K562 (cell line): ENCODE results near the gene GFOD1. TPM values are rescaled to one million over a fixed set of nuclear protein-coding genes. Genes with fewer than 3 reads are reported as not detected.

Source experiments
- ATAC-seq: fragments of 200-7000 bp; cut with Tn5 transposase; 3 replicates; pipeline ENCODE4 v1.9.1; 2020; ENCODE audit warnings: moderate library complexity
- BruUV-seq: library from RNA; stranded (reverse); fragments of 400-500 nt; replicated peaks from 2 replicates; lab custom pipeline; 2021; lab: Mats Ljungman, UMichigan
- CTCF ChIA-PET: fragments of 300-600 bp; formaldehyde crosslinking; extraction: SDS; loops from one replicate; lab custom pipeline; 2021; ENCODE audit warnings: low intra/inter-chr PET ratio; lab: Yijun Ruan, JAX
- POLR2A ChIA-PET: fragments of 300-600, 350-650 bp; sonication (Branson Sonifier 250); formaldehyde crosslinking; extraction: SDS; loops from one replicate; lab custom pipeline; 2021; ENCODE audit warnings: antibody characterized with exemption, inconsistent platforms; lab: Yijun Ruan, JAX
- DNase-seq, 4 experiments: peaks; one replicate each; pipeline versions ENCODE4 v3.0.0 to v3.0.0-alpha.2; 2011 to 2018; ENCODE audit warnings: low spot score in 3 of 4, mixed read lengths in 3 of 4; ENCODE audit errors: extremely low read depth in 1 of 4
- FAIRE-seq: peaks from 2 replicates; lab custom pipeline; 2011; peaks lifted over from hg19 to GRCh38; lab: Jason Lieb, UNC
- H2AFZ ChIP-seq: 2 replicates; pipeline ENCODE4 v1.6.0; 2011; ENCODE audit warnings: low read depth, low read length, control low read depth, inconsistent platforms
- H3K27ac ChIP-seq: fragments of 200-600 bp; 3 replicates; pipeline ENCODE4 v1.8.0; 2011; ENCODE audit warnings: low read depth, mild to moderate bottlenecking, control low read depth, inconsistent platforms, low read length, moderate library complexity, mixed read lengths; ENCODE audit errors: extremely low read depth
- H3K27me3 ChIP-seq, 2 experiments: fragments of 300-600 bp in 1 of 2; 2 replicates in 1 of 2; 3 replicates in 1 of 2; pipeline versions ENCODE4 v1.6.0 to v1.8.0; 2011; ENCODE audit warnings: inconsistent platforms in 2 of 2, low read length in 2 of 2, mild to moderate bottlenecking in 1 of 2, mixed read lengths in 1 of 2, moderate library complexity in 1 of 2; ENCODE audit not compliant: control insufficient read depth in 2 of 2, insufficient read depth in 2 of 2
- H3K36me3 ChIP-seq: fragments of 300-600 bp; 3 replicates; pipeline ENCODE4 v1.8.0; 2011; ENCODE audit warnings: mild to moderate bottlenecking, low read length, inconsistent platforms; ENCODE audit not compliant: control insufficient read depth, insufficient read depth
- H3K4me1 ChIP-seq, 2 experiments: fragments of 200-600 bp in 1 of 2; replicated peaks in 1 of 2; 2 replicates in 1 of 2; 3 replicates in 1 of 2; pipeline versions ENCODE4 v1.5.1 to v1.8.0; 2011; ENCODE audit warnings: inconsistent platforms in 2 of 2, low read length in 2 of 2, mild to moderate bottlenecking in 1 of 2, mixed read lengths in 1 of 2, moderate library complexity in 1 of 2; ENCODE audit not compliant: control insufficient read depth in 2 of 2, insufficient read depth in 2 of 2
- H3K4me2 ChIP-seq: 2 replicates; pipeline ENCODE4 v1.6.1; 2011; ENCODE audit warnings: low read length, control low read depth, inconsistent platforms, mixed read lengths; ENCODE audit not compliant: insufficient read depth
- H3K4me3 ChIP-seq: fragments of 200-600 bp; sonication (generic), shearing (Covaris generic); 2 replicates; pipeline ENCODE4 v1.5.1; 2016; ENCODE audit warnings: control low read depth, inconsistent platforms
- H3K79me2 ChIP-seq: fragments of 200-600 bp; 3 replicates; pipeline ENCODE4 v1.8.0; 2011; ENCODE audit warnings: low read length, inconsistent platforms; ENCODE audit not compliant: control insufficient read depth, insufficient read depth
- H3K9ac ChIP-seq, 2 experiments: 2 replicates each; pipeline versions ENCODE4 v1.6.0 to v1.6.1; 2011; ENCODE audit warnings: low read depth in 2 of 2, low read length in 2 of 2, control low read depth in 1 of 2, inconsistent platforms in 1 of 2, mild to moderate bottlenecking in 1 of 2, mixed read lengths in 1 of 2; ENCODE audit not compliant: insufficient read depth in 1 of 2
- H3K9me1 ChIP-seq: one replicate; pipeline ENCODE4 v1.6.0; 2011; ENCODE audit warnings: inconsistent platforms, mild to moderate bottlenecking, low read length, moderate library complexity; ENCODE audit not compliant: control insufficient read depth, insufficient read depth
- H3K9me3 ChIP-seq: replicated peaks from 2 replicates; pipeline ENCODE4 v1.5.1; 2011; ENCODE audit warnings: low read depth, low read length, inconsistent platforms; ENCODE audit not compliant: control insufficient read depth, insufficient read depth
- H4K20me1 ChIP-seq: replicated peaks from 2 replicates; pipeline ENCODE4 v1.6.1; 2011; ENCODE audit warnings: low read length, inconsistent platforms, mixed read lengths; ENCODE audit not compliant: control insufficient read depth, insufficient read depth
- FOXA3 ChIP-seq, 2 experiments: fragments of 450-650 bp in 1 of 2; sonication (generic) in 1 of 2; formaldehyde crosslinking; IDR thresholded peaks in 1 of 2; conservative IDR thresholded peaks in 1 of 2; 2 replicates each; pipeline versions ENCODE4 v1.4.0 to v1.8.0; 2020 to 2022; ENCODE audit warnings: mild to moderate bottlenecking in 2 of 2, missing genetic modification reagents in 1 of 2
- NFYB ChIP-seq: IDR thresholded peaks from 2 replicates; pipeline ENCODE4 v1.6.1; 2011; ENCODE audit warnings: mild to moderate bottlenecking, moderate library complexity; ENCODE audit not compliant: insufficient read length; ENCODE audit errors: extremely low read depth
- TBL1XR1 ChIP-seq, 2 experiments: IDR thresholded peaks; 2 replicates each; pipeline ENCODE4 v1.6.1; 2012; ENCODE audit warnings: improper control_type of control experiment in 2 of 2, low read length in 2 of 2, mild to moderate bottlenecking in 1 of 2
- WGBS: fragments of 100-300 bp; shearing (Covaris generic); methylation state at CpG from one replicate; pipeline ENCODE4 v1.1.6; 2016; ENCODE audit warnings: low coverage, mixed read lengths; ENCODE audit not compliant: insufficient coverage; ENCODE audit errors: missing lambda C conversion rate; 5-methylcytosine and 5-hydroxymethylcytosine counted together
- in situ Hi-C: fragments of 300-500 bp; cut with MboI; formaldehyde crosslinking; loops from 4 replicates; pipeline ENCODE4 v1.15.0; 2018; ENCODE audit warnings: inconsistent platforms, mixed read lengths
- intact Hi-C: fragments of 100-400 bp; cut with micrococcal nuclease; formaldehyde crosslinking; loops from 2 replicates; pipeline ENCODE4 v1.14.2; 2022
- polyA plus RNA-seq, 8 experiments: library from polyadenylated mRNA; depleted of rRNA in 4 of 8; stranded (reverse) in 5 of 8; unstranded in 3 of 8; fragments of >200 nt; fragmentation: Nextera tagmentation in 2 of 8; fragmentation: Illumina TruSeq in 1 of 8; extraction: Ambion mirVana in 2 of 8; extraction: Trizol in 1 of 8; gene quantifications; 2 replicates each; pipeline versions ENCODE4 v1.2.1 to v1.2.3, GENCODE V29; 2011 to 2014; ENCODE audit warnings: inconsistent platforms in 1 of 8, missing spikeins in 1 of 8
- total RNA-seq, 7 experiments: library from RNA; depleted of rRNA in 6 of 7; stranded (reverse); fragments of >200 nt in 6 of 7; fragmentation: Illumina TruSeq in 2 of 7; extraction: Trizol in 2 of 7; gene quantifications; 2 replicates each; pipeline versions ENCODE4 v1.2.1 to v1.2.3, GENCODE V29; 2011 to 2021; ENCODE audit warnings: low replicate concordance in 1 of 7
- TF ChIP-seq, protein P1 (sequence below): fragments of 450-650 bp; IDR thresholded peaks from 2 replicates; pipeline ENCODE4 v1.6.1; 2018; ENCODE audit not compliant: partially characterized antibody
- TF ChIP-seq, protein P2 (sequence below): sonication (generic); formaldehyde crosslinking; IDR thresholded peaks from 2 replicates; pipeline ENCODE4 v1.8.1; 2022; ENCODE audit warnings: missing genetic modification reagents

The GFOD1 gene
- total and polyA plus RNA-seq, 9 of the 15 experiments (the other 6 are each of a cell fraction or from before 2014, with no cell fraction given) = 3.8 to 12.0 (median 8.2) TPM

DNA sequence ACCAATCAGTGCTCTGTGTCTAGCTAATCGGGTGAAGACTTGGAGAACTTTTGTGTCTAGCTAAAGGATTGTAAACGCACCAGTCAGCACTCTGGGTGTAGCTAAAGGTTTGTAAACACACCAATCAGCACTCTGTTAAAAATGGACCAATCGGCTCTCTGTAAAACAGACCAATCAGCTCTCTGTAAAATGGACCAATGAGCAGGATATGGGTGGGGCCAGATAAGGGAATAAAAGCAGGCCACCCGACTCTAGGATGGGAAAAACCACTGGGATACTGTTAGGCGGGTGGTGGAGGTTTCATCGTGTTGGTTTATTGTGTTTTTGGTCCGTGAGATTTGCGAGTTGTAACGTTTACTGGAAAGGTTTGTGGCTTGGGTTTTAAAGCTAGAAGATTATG lies 25.5 kb upstream of the GFOD1 start:
- ATAC-seq = no peak
- Histone ChIP-seq H3K27me3 (peaks cover 13 to 24% of the 10 kb centered on the region in 2 experiments), H3K4me1 (peaks cover 0 to 4% of the 10 kb centered on the region in 2 experiments; a peak in 1 of 5 replicates), H3K27ac (no peak overlapping the region), H4K20me1 (no peaks in the 10 kb centered on the region), H3K9me1 (no peaks in the 10 kb centered on the region), H3K9me3 (0 out of 2 replicates have a peak, but pooled peaks cover 2% of the 10 kb centered on the region), H3K9ac (no peak overlapping the region), H3K79me2 (no peaks in the 10 kb centered on the region), H2AFZ (no peak overlapping the region), H3K4me3 (no peak overlapping the region), H3K4me2 (no peak overlapping the region), H3K36me3 (no peaks in the 10 kb centered on the region)
- no peak for DNase-seq
- intact Hi-C loops = no loop called here
- CTCF ChIA-PET = no interaction called here
- BruUV-seq = no TSS peak
- no peak for TF ChIP-seq TBL1XR1 (IDR thresholded peaks at IDR 0.05; ENCODE audit: low read length in 2 of 2)
- TF ChIP-seq, protein P1, sequence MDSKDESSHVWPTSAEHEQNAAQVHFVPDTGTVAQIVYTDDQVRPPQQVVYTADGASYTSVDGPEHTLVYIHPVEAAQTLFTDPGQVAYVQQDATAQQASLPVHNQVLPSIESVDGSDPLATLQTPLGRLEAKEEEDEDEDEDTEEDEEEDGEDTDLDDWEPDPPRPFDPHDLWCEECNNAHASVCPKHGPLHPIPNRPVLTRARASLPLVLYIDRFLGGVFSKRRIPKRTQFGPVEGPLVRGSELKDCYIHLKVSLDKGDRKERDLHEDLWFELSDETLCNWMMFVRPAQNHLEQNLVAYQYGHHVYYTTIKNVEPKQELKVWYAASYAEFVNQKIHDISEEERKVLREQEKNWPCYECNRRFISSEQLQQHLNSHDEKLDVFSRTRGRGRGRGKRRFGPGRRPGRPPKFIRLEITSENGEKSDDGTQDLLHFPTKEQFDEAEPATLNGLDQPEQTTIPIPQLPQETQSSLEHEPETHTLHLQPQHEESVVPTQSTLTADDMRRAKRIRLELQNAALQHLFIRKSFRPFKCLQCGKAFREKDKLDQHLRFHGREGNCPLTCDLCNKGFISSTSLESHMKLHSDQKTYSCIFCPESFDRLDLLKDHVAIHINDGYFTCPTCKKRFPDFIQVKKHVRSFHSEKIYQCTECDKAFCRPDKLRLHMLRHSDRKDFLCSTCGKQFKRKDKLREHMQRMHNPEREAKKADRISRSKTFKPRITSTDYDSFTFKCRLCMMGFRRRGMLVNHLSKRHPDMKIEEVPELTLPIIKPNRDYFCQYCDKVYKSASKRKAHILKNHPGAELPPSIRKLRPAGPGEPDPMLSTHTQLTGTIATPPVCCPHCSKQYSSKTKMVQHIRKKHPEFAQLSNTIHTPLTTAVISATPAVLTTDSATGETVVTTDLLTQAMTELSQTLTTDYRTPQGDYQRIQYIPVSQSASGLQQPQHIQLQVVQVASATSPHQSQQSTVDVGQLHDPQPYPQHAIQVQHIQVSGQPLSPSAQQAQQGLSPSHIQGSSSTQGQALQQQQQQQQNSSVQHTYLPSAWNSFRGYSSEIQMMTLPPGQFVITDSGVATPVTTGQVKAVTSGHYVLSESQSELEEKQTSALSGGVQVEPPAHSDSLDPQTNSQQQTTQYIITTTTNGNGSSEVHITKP = peak; percentile 62
- TF ChIP-seq FOXA3 (CRISPR knock-in tag; conservative IDR thresholded peaks at IDR 0.05 in 1 of 2, IDR thresholded peaks at IDR 0.05 in 1 of 2) = no peak
- peak; percentile 50 for TF ChIP-seq NFYB
- TF ChIP-seq, protein P2, sequence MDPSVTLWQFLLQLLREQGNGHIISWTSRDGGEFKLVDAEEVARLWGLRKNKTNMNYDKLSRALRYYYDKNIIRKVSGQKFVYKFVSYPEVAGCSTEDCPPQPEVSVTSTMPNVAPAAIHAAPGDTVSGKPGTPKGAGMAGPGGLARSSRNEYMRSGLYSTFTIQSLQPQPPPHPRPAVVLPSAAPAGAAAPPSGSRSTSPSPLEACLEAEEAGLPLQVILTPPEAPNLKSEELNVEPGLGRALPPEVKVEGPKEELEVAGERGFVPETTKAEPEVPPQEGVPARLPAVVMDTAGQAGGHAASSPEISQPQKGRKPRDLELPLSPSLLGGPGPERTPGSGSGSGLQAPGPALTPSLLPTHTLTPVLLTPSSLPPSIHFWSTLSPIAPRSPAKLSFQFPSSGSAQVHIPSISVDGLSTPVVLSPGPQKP = no peak
- no peak for FAIRE-seq
- in situ Hi-C loops = no loop called here
- POLR2A ChIA-PET = interaction anchor here (0.7 kb wide), 2 partner anchors 12 to 133 kb away, joined by 3 read pairs; no protein-coding TSS in a partner anchor
- 41% methylated on average over 9 of the region's 9 CpGs for WGBS
